ENCODE measurements around the gene SBF2.

GRCh38 chr11:10221342-10221741 lies 72.7 kb downstream of the SBF2 start:
- TF ChIP-seq CTCF (conservative IDR thresholded peaks at IDR 0.05) = no peak
- no peak for TF ChIP-seq ZFX (IDR thresholded peaks at IDR 0.05)

All from C4-2B (cell line).